HG03342 (cell line): ENCODE results near the gene PAF1.
"Not testable (repeated sequence)": the region's sequence is repeated elsewhere in the genome, so short reads cannot be mapped to it uniquely, and the experiment has no call there.

Experiments
- ATAC-seq: cut with Tn5 transposase; IDR thresholded peaks from one replicate; pipeline ENCODE4 v1.9.1; 2021; ENCODE audit warnings: mild to moderate bottlenecking, moderate library complexity; ENCODE audit not compliant: unreplicated experiment

PAF1 gene

GRCh38 chr19:39356647-39357046 is 34.3 kb downstream of the PAF1 start:
- ATAC-seq = no peak

DNA sequence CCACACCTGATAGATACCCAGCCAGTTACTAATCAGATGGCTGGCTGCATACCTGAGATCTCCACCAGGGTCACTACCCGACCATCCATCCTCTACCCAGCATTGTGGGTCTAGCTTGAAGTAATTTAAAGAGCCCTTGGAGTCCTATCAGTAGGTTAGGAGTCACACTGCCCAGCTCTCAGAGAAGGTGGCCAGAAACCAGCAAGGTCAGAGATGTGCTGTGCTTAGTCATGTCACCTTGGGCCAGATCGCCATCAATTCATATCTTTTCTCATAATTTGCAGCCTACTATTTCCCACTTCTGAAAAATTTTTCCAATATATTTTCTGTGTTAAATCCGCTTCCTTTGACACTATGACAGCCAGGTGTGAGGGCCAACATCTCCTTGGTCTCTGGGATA is 34.8 kb downstream of the PAF1 start:
- no peak for ATAC-seq

- ATAC-seq = no peak
Observed at GRCh38 chr19:39355253-39355652, 35.7 kb downstream of the PAF1 start.

GRCh38 chr19:39352381-39353255 is 38.3 kb downstream of the PAF1 start:
- no peak for ATAC-seq

GRCh38 chr19:39351537-39352064 is 39.3 kb downstream of the PAF1 start:
- peak; percentile 49 for ATAC-seq

- no peak for ATAC-seq
Observed at GRCh38 chr19:39350156-39350555, 40.8 kb downstream of the PAF1 start.

DNA sequence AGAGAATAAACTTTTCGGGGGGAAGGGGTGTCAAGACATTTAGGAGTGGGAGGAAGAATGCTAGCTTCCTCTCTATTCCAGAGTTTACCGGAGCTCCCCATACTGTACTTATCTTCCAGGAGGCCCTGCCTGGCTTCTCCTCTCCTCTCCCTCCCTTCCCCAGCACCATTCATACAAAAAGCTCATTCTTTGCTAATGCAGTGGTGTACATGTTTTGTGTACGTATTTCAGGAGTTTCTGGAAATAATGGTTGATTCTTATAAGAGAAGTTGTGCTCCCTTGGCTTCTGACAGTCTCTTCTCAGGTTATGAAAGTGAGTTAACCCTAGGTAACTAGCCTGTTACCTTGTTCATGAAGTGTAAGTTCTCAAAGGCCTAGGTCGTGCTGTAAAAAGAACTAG is 41.6 kb downstream of the PAF1 start:
- no peak for ATAC-seq

- ATAC-seq = no peak
Observed at GRCh38 chr19:39347332-39348164, 43.4 kb downstream of the PAF1 start.

GRCh38 chr19:39345956-39346355 is 45.0 kb downstream of the PAF1 start:
- ATAC-seq = no peak

DNA sequence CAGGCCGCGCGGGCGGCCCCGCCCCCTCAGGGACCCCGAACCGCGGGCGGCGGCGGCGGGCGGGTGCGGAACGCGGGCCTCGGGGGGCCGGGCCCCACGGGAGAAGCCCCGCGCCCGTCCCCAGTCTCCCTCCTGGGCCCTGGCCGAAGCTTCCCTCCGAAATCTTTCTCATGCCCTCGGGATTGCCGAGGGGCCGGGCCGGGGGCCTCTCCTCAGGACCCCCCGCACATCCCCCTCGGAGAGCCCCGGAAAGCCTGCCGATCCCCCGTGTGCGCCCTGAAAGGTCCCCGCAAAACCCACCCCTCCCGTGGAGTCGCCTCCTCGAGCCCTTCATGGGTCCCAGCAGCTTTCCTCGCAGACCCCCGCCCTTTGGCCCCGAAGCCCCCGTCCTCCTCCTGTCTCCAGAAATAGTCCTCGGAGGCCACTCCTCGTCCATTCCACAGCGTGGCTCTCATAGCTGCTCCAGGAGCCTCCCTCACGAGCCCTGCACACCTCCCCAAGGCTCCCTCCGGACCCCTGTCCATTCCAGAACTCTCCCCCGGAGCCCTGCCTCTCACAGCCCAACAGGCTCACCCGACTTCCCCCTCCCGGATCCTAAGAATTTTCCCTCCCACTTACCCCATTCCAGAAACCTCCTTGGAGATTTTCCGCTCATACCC is 48.1 kb downstream of the PAF1 start:
- no peak for ATAC-seq

GRCh38 chr19:39341719-39342604 is 48.9 kb downstream of the PAF1 start, which contains the start of gene SAMD4B:
TSS of gene SAMD4B (plus strand) at chr19:39342421. CDS start at chr19:39356894, 14,473 bp downstream.
- peak; percentile 85 for ATAC-seq

DNA sequence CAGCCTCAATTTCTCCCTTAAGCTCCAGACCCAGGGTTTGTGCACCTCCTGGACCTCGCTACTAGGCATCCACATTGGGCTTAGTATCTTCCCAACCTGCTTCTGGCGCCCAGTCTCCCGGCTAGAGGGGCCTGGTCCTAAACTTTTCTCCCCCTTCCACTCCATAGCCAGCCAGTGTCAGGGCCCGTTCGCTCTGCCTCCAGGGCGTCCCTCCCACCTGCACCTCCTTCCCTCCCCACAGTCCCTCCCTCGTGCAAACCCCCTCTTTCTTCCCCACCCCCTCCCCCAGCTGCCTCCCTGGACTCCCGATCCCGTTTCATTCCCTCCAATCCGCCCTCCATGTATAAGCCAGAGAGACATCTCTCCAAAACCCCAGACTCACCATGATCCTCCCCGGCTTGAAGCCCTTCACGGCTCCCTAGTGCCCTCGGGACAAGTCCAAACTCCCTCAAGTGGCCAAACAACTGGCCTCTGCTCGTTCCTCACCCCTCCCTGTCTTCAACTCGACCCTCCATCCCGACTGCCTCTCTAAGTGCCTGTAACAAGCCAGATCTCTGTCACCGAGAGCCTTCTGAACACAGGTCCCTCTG is 49.7 kb downstream of the PAF1 start:
- ATAC-seq = no peak

DNA sequence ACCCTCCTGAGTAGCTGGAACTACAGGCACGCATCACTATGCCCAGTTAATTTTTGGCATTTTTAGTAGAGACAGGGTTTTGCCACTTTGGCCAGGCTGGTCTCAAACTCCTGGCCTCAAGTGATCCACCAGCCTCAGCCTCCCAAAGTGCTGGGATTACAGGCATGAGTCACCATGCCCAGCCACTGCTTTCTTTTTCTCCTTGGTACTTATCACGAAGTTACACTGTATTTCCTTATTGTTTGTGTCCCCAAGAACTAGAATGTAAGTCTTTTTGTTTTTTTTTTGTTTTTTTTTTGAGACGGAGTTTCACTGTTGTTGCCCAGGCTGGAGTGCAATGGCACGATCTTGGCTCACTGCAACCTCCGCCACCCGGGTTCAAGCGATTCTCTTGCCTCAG is 50.8 kb downstream of the PAF1 start:
- not testable (repeated sequence) for ATAC-seq

DNA sequence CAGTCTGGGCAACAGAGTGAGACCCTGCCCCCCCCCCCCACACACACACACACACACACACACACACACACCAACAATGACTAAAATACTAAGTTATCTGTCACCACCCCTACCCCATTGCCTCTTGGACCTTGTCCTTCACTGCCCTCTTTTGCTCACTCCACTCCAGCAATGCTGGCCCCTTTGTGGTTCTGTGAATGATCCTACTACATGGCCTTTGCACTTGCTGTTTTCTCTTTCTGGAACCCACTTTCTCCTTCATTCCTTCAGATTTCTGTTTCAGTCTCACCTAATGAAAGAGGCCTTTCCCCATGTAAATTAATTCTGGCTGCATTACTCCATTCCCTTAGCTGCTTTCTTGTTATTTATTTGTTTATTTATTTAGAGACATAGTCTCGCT is 51.2 kb downstream of the PAF1 start:
- no peak for ATAC-seq

DNA sequence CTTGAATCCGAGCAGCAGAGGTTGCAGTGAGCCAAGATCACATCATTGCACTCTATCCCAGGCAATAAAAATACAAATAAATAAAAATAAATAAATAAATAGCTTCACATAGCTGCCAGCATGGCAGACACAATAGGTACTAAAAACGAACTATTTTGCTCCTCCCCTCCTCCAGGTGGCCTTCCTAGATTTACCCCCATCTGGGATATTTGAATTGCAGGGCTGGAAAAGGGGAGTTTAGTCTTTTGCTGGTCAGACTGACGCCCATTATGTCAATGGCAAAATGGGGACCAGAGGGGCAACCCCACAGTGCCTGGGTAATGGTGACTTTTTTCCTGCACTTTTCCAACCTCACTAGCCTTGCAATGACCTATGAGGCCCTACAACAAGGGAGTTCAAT is 54.4 kb downstream of the PAF1 start:
- no peak for ATAC-seq
